ENCODE data around the gene DNAJB11.

The DNAJB11 gene

DNA sequence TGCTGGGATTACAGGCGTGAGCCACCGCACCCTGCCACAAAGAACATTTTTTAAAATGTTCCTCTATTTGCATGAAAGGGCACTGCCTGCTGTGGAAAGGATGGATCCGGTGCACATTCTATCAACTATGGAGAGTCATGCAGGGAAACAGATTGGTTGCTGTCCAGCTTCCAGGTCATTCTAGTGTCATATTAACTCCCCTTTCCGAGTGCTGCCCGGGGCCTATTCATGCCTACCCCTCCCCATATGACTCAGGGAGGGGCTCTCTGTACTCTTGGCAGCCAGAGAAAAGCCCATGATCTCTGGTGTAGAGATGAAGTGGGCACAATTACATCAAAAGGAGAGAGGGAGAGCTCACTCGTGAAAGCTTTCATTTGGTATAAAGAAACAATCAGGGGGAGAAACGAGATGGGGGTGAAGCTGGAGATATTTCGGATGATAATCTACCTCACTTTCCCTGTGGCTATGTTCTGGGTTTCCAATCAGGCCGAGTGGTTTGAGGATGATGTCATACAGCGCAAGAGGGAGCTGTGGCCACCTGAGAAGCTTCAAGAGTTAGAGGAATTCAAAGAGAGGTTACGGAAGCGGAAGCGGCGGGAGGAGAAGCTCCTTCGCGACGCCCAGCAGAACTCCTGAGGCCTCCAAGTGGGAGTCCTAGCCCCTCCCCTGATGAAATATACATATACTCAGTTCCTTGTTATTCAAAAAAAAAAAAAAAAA is 26.2 kb downstream of the DNAJB11 start:
- DNase-seq (ENCODE audit: low read depth in 2 of 2): no peak

DNA sequence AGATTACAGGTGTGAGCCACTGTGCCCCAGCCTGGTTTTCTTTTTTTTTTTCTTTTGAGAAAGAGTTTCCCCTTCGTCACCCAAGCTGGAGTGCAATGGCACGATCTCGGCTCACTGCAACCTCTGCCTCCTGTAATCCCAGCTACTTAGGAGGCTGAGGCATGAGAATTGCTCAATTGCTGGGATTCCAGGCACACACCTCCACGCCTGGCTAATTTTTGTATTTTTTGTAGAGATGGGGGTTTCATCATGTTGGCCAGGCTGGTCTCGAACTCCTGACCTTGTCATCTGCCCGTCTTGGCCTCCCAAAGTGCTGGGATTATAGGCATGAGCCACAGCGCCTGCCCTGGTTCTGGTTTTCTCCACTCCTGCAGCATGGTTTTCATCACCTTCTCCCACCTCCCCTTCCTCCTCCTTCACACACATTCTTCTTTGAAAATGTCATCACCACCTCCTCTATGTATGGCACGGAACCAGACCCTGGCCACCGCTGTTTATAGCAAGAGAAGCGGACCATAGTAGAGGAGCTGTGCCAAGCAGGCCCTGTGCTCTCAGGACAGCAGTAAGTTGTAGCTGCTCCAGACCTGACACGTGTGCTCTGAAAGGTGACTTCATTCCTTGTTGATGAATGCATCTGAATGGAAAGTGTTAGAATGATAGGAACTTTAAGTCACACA is 27.7 kb downstream of the DNAJB11 start:
- no peak for DNase-seq (ENCODE audit: low read depth in 2 of 2)

DNA sequence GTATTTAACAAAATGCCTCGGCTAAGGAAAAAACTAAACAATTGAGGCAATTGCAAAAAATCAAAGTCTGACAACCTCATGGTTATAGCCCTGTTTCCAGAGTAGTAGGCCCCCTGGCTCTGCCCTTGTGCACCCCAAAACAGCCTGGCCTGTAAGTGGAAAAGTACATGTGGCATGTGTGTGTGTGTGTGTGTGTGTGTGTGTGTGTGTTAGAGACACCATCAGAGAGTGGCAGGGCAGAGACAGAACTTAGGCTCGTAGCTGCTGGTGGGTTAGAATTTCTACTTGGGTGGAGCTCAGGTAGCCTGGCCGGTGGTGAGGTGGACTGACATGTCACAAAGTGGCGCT is 28.2 kb downstream of the DNAJB11 start:
- DNase-seq (ENCODE audit: low read depth in 2 of 2): no peak

DNA sequence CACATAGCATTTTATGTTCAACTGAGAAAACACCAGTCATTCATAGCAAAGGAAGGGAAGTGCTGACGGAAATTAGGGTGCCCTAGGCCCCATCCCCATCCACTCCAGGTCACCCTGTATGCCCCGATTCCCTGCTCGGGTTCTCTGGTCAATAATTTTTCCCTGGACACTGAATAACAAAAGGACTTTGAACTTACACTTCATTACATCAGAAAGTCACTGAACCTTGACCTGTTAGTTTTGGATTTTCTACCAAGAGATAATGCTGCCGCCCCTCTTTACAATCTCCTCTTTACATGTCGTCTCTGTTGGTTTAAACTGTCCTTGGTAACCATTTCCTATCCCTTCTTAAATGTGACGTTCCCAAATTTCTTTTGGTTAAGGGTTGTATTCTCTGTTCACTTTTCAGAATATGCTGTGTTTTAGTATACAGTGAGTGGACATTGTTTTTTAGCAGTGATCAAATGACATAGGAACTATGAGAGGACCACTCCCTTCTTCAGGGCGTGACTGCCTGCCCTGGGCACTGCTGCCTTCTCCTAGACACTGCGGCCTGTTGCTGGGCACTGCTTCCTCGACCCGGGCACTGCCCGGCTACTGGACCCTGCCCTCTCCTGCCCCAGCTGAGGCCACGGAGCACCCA is 28.7 kb downstream of the DNAJB11 start:
- no peak for DNase-seq (ENCODE audit: low read depth in 2 of 2)

DNA sequence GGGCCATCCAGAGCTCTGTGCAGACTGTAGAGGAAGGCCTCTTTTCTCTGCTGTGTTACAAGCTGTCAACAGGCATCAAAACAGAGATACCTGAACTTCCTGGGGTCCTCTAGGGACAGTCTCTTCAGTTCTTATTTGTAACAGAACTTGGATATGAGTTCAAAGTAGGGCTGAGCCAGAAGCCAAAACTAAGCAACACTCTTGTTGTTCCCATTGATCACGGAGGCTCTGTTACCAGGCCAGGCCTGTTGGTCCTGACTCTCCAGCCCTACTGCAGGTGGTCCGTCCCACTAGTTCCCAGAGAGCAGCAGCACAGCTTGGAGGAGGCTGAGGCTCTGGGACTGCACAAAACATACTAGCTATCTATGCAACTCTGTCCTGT is 29.3 kb downstream of the DNAJB11 start:
- no peak for DNase-seq (ENCODE audit: low read depth in 2 of 2)

DNA sequence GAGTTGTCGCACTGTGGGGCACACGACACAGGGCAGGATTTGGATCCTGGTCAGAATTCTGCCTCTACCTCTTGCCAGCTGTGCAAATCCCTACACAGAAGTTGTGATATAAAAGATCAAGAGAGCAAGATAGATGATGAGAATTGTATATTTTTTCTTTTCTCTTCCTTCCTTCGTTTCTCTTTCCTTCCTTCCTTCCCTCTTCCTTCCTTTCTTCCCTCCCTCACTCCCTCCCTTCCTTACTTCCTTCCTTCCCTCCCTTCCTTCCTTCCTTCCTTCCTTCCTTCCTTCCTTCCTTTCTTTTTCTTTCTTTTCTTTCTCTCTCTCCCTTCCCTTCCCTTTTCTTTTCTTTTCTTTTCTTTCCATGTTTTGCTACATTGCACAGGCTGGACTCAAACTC is 30.4 kb downstream of the DNAJB11 start:
- no peak for DNase-seq (ENCODE audit: low read depth in 2 of 2)

DNA sequence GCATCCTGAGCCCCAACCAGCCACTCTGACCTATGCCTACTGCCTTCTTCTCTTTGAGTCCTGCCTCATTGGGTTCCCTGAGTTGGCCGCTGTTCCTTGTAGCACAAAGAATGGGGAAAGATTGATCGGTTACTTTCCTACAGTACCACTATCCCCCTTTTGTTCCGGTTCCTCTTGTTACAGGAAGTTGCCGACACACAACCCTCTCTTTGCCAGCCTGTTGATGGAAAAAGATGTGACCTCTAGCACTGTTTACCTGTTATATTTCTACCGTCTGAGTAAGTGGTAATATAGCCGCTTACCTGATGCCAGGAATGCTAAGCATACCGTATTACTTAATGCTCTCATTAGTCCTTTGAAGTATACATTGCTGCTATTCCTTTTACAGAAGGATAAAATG is 32.6 kb downstream of the DNAJB11 start:
- DNase-seq (ENCODE audit: low read depth in 2 of 2): no peak

DNA sequence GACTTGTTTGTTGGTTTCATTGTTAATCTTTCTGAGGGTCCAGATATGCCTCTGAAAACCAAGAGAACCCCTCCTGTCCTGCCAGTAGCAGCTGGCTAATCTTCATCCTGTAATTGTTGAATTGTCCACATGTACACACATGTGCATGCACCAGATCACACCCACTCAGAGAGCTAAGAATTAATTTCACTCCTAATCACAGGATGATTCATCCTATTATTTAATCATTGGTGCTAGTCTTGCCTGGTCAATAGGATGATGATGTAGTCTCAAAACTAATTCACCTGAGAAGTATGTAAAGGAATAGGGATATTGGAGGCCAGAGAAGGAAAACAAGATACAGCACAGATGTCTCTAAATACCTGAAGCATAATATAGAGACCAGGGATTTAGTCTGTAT is 34.6 kb downstream of the DNAJB11 start:
- DNase-seq (ENCODE audit: low read depth in 2 of 2): no peak

DNA sequence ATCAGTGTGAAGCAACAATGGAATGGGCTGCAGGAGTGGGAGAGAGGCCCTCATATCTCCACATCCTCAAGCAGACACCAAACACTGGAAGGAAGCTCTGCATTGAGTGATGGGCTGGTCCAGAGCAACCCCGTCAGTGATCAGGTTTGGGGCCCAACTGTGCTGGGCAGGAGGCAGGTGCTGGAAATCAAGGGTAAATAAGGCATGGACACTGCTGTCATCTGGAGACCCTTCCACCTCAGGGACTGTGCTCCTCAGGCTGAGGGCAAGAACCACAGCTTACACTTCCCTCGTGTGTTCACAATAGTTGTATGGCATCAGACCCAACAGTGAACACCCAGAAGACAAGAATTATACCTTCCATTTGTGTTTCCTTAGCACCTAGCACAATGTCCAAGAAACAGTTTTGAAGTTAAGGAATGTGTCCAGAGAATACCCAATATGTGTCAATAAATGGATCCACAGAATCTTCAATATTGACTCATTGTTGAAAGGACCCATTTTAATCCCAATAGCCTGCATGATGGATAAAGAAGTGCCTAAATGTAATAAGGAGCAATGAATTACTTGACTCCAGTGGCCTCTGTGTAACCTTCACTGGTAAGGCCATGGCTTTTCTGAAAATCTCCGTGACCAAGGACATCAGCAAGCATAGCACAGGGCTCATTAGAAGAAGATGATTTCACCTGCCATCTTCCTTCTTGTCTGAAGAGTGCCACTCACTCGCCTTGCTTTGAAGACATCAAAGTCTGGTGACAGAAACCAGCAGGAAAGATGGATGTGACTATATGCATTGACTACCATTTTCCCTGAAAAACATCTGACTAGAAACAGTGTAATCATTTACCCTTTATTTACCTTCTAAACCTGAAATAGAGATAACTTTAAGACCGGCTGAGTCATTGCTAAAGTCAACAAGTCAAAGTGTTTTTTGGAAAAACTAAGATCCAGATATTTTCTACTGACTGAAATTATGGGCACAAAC is 35.3 kb downstream of the DNAJB11 start:
- DNase-seq (ENCODE audit: low read depth in 2 of 2): no peak

DNA sequence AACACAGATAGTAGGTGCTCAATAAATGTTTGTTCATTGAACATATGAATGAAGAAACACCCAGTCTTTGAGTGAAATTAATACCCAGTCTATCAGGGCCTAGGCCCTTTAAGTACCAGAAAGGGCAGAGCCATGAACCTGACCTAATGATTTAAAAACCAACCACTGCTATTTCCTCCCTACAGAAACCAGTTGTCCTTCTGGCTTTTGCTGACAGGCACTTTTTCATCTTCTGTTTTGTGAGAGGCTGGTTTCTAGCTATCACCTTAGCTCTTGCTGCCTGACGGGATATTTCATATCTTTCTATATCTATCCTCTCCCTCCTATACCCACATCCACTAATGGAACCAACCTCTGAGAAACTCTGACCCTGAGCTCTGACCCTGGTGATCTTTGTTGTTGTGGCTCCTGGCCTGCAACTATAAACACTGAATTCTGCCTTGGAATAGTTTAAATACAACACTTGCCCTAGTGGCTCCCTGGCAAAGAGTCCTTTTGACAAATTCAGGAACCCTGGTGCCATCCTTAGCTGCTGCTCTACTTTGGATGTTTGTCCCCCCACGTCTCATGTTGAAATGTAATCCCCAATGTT is 38.2 kb downstream of the DNAJB11 start:
- no peak for DNase-seq (ENCODE audit: low read depth in 2 of 2)

DNA sequence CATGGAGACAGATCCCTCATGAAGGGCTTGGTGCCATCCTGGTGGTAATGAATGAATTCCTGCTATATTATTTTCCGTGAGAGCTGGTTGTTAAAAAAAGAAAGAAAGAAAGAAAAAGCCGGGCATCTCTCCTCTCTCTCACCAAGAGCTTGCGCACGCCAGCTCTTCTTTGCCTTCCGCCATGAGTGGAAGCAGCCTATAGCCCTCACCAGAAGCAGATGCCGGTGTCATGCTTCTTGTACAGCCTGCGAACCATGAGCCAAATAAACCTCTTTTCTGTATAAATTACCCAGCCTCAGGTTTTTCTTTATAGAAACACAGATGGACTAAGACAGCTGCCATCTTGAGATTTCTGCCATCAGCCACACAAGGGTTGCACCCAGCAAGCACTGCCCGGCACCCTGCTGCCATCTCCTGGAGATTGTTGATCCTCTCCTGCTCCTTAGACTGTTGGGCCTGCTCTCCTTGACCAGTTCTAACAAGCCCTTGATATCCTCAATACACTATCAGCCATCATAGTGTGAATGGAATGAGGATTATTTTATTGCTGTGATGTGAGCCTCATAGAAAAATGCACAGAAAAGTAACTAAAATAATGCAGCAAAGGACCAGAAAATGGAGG is 38.8 kb downstream of the DNAJB11 start:
- DNase-seq (ENCODE audit: low read depth in 2 of 2): no peak

DNA sequence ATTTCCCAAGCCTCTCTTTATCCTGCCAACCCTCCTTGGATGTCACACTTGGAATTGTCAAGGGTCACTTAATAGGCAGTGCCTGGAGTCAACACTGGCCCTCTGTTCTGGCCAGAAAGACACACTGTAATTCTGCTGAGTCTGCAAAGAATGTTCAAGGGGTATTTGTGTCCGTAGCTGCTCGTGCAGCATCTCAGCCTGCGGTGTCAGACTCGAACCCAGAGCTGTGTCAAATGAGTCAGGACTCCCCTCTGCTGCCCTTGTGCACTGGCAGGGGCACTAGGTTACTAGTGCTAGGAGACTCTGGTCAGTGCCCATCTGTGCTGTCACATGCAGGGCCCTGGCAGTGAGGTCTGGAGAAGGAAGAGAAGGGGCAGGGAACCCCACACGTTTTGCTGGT is 41.5 kb downstream of the DNAJB11 start:
- DNase-seq (ENCODE audit: low read depth in 2 of 2): no peak

DNA sequence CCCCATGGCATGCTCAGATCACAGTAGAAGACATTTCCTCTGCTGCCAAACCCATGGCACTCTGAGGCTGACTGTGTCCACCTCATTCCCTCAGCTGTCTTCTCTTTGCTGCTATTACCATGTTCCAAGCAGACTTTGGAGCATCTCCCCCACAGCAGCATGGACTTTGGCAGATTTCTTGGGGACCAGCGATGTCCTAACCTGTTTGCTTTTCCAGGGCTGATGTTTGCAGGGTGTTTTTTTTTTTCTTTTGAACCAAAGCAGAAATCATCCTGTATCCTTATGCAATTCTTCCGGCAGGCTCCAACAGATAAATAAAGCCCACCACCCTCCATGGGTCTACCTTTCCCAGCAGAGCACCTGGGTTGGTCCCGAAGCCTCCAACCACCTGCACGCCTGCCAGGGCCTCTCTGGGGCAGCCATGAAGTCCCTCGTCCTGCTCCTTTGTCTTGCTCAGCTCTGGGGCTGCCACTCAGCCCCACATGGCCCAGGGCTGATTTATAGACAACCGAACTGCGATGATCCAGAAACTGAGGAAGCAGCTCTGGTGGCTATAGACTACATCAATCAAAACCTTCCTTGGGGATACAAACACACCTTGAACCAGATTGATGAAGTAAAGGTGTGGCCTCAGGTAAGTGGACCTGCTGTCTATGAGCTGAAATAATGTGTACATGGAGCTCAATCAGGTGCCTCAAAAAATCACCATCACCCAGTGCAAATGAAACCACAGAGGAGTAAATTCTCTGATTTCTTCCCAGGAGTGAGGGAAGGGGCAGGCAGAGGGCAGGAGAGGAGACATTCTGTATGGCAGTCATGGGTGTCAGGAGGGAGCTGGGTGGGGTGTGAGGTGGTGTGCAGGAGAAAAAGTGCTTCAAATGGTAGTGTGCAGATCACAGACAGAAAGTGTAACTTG is 42.5 kb downstream of the DNAJB11 start, which contains the start of gene AHSG:
TSS of gene AHSG (plus strand) at position 340 of the 916 bp plus-strand sequence. CDS start at position 422, 82 bp downstream.
- no peak for DNase-seq (ENCODE audit: low read depth in 2 of 2)

DNA sequence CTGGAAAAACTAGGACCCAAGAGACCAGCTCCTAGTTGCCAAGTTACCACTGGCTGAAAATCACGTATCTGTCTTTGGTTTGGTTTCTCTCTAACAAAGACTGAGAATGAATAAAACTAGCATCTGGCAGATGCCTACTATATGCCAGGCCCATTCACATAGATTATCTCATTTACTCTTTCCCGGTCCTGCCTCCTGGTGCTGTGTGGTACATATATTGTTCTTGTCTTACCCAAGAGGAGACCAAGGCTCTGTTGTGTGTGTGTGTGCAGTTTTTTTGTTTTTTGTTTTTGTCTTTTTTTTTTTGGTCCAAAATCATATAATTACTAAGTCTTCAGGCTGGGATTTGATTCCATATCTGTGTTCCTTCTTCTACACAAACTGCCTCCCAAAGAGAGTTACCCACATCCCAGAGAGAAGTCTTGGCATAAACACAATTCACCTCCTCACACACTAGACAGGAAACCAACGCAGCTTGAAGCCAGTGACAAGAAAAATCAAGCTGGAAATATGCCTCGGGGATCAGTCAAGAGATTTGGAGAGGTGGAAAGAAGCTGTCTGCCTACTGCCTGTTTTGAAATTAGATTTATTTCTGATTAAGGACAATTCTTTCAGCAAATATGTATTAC is 43.2 kb downstream of the DNAJB11 start:
- DNase-seq (ENCODE audit: low read depth in 2 of 2): no peak

DNA sequence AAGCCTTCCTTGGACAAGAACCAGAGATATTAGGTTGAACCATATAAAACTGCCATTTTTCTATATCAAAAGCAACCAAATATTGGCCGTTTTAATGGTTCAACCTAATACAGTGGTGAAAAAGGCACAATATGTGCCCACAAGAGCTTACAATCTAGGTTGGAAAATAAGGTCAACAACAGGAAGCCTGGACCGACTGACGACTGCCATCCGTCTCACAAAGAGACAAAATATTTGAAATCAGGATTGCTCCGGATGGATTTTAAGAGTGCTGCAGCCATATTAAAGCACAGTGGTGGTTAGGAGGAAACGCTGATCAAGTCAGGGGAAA is 43.7 kb downstream of the DNAJB11 start:
- no peak for DNase-seq (ENCODE audit: low read depth in 2 of 2)

DNA sequence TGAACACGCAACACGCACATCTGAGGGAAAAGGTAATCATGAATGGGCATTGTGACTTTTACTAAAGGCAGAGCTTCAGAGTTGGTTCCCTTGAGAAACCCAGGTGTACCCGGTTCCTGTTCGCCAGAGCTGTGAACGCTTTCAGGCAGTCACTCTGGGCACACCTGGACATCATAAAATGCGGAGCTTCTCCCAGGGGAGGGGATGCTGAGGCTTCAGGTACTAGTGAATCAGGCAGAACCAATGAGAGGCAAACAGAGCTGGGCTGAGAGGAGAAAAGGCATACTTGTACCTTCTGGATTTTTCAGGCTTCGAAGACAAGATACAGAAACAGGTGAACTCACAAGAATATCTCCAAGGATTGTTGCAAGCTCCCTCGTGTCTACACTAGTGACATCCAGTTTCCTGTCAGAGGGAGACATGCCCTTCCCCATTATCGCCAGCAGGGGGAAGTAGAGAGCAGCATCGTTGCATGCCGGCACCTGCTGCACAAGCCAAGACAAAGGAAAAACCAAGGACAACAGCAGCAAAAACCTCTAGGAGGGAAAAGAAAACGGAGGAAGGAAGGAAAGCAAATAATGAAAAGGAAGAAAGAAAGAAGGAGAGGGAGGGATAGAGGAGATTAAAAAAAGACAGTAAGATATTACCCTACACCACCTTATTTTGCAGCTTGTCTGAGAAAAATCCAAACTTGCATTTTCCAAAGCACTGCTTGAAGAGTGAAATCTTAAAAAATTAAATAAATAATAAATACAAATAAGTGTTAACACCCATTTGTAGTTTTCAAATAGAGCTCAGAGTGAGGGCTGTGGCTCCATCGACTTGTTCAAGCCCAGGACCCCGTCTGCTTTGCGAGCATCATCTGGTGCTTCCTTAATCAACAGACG is 44.3 kb downstream of the DNAJB11 start:
- peak; percentile 40 to 63 for DNase-seq (ENCODE audit: low read depth in 2 of 2)

DNA sequence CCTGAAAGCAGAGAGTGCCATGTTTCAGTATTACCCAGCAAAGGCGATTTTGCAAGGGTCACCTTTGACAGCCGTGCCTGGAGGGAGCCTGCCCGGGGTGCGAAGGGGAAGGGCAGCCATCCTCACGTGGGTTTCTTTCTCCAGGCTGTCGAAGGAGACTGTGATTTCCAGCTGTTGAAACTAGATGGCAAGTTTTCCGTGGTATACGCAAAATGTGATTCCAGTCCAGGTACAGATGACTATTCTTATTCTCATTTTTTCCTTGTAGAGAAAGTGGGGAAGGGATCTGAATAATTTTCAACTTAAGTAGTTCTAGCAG is 45.7 kb downstream of the DNAJB11 start:
- DNase-seq (ENCODE audit: low read depth in 2 of 2): no peak

DNA sequence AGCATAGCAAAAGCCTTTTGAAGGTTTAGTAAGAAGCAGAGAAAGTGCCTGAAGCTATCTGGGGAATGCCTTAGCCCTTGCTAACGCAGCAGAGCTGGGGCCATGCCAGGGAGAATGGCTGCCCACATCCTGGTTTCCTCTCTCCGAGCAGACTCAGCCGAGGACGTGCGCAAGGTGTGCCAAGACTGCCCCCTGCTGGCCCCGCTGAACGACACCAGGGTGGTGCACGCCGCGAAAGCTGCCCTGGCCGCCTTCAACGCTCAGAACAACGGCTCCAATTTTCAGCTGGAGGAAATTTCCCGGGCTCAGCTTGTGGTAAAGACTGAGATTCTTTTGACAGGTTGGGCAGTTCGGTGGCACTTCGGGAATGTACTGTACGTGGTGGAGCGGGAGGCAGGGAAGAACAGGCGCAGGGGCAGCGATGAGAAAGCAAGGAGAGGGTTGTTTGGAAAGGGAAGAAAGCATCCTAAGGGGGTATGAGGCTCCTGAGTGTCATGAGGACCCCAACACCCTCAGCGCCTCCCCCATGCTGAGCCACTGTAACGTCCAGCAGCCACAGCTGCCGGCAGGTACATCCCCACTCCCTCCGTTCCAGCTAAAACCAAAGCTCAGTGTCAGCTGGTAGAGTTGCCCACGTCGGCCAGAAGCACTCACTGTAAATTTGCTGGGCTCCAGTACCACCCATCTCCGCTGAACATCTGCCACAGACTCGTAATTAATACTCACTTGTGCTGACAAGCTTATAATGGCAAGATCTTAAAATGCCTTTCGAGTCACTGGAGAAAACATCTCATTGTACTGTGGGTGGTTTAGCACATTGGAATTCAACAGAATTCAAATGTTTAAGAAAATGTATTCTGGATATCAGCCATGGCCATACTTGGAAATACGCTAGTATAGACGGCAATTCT is 46.8 kb downstream of the DNAJB11 start:
- peak; percentile 71 to 82 for DNase-seq (ENCODE audit: low read depth in 2 of 2)

Data from stimulated activated CD8-positive, alpha-beta memory T cell treated with anti-CD3 and anti-CD28 coated beads, Interleukin-2, amount 100 ng/mL, for 48 hours (primary cell).